WI38 (cell line): ENCODE measurements around the gene KRCC1.

Source experiments
- H3K4me3 ChIP-seq: 2 replicates; pipeline ENCODE4 v1.5.1; 2011; ENCODE audit warnings: low read depth, mild to moderate bottlenecking, control low read depth, low read length
- CTCF ChIP-seq: IDR thresholded peaks from 2 replicates; pipeline ENCODE4 v1.5.1; 2012; ENCODE audit warnings: low read depth, mild to moderate bottlenecking, control low read depth, low read length

The KRCC1 gene

GRCh38 chr2:88042476-88042875 is 13.1 kb downstream of the KRCC1 start:
- no peak for TF ChIP-seq CTCF
- H3K4me3 ChIP-seq, result no peak overlapping the region

GRCh38 chr2:88038263-88039105 is 17.1 kb downstream of the KRCC1 start:
- TF ChIP-seq CTCF, result no peak
- no peak overlapping the region for H3K4me3 ChIP-seq

- no peak overlapping the region for H3K4me3 ChIP-seq
- no peak for TF ChIP-seq CTCF
These were observed 19.0 kb downstream of the KRCC1 start for GRCh38 chr2:88036606-88037005.

- TF ChIP-seq CTCF, result no peak
- H3K4me3 ChIP-seq, result no peak overlapping the region
These were observed 19.4 kb downstream of the KRCC1 start for GRCh38 chr2:88036182-88036581.

- TF ChIP-seq CTCF, result no peak
These were observed 23.4 kb downstream of the KRCC1 start for GRCh38 chr2:88032070-88032702.

GRCh38 chr2:88028931-88029330 is 26.7 kb downstream of the KRCC1 start:
- TF ChIP-seq CTCF, result no peak
- H3K4me3 ChIP-seq, result no peak overlapping the region

More at GRCh38 chr2:88032070-88032702, 23.4 kb downstream of the KRCC1 start:
- H3K4me3 ChIP-seq, result no peak overlapping the region

GRCh38 chr2:88027697-88028389 is 27.7 kb downstream of the KRCC1 start:
- TF ChIP-seq CTCF, result no peak
- no peak overlapping the region for H3K4me3 ChIP-seq
